Muscle of leg (tissue), 11 donors: Measurements from ENCODE around the gene INCA1. TPM values are rescaled to one million over a fixed set of nuclear protein-coding genes. Genes with fewer than 3 reads are reported as not detected.

ENCODE experiments used
- DNase-seq: peaks from one replicate; pipeline ENCODE4 v3.0.0; 2013
- H3K27ac ChIP-seq: one replicate; pipeline ENCODE4 v1.5.1; 2013; ENCODE audit warnings: mild to moderate bottlenecking, low read length, control low read depth
- H3K27me3 ChIP-seq: one replicate; pipeline ENCODE4 v1.6.1; 2013; ENCODE audit warnings: low read length; ENCODE audit not compliant: control insufficient read depth, insufficient read depth
- H3K36me3 ChIP-seq: one replicate; pipeline ENCODE4 v1.6.1; 2013; ENCODE audit warnings: low read length; ENCODE audit not compliant: control insufficient read depth, insufficient read depth
- H3K4me1 ChIP-seq: one replicate; pipeline ENCODE4 v1.6.1; 2013; ENCODE audit warnings: low read length; ENCODE audit not compliant: control insufficient read depth, insufficient read depth
- H3K4me3 ChIP-seq: one replicate; pipeline ENCODE4 v1.5.1; 2013; ENCODE audit warnings: low read length, control low read depth
- H3K9me3 ChIP-seq: replicated peaks from 2 replicates; pipeline ENCODE4 v1.6.1; 2013; ENCODE audit warnings: low read depth, low read length; ENCODE audit not compliant: control insufficient read depth
- WGBS: methylation state at CpG from one replicate; pipeline ENCODE4 v1.1.5; 2013; ENCODE audit warnings: missing lambda C conversion rate; ENCODE audit not compliant: insufficient coverage; 5-methylcytosine and 5-hydroxymethylcytosine counted together
- polyA plus RNA-seq, 8 donors: library from polyadenylated mRNA; unstranded; fragments of 120-200 nt; gene quantifications; one replicate each; pipeline versions ENCODE4 v1.2.1 to v1.2.3, GENCODE V29; 2013; ENCODE audit warnings: inconsistent platforms in 1 of 8, low replicate concordance in 1 of 8; ENCODE audit not compliant: insufficient read length in 8 of 8, insufficient read depth in 1 of 8
- total RNA-seq: library from RNA; stranded (reverse); fragments of 120-200 nt; gene quantifications from one replicate; pipeline ENCODE4 v1.2.4, GENCODE V29; 2013

Gene INCA1
- total and polyA plus RNA-seq, 9 donors = 0.93 to 5.4 (median 4.0) TPM

- no peak for DNase-seq
- peaks cover 50% of the 10 kb centered on the region for H3K36me3 ChIP-seq
- no peaks in the 10 kb centered on the region for H3K27me3 ChIP-seq
- H3K4me3 ChIP-seq = no peak overlapping the region
- H3K27ac ChIP-seq = no peak overlapping the region
- H3K4me1 ChIP-seq = peaks cover 37% of the 10 kb centered on the region
- WGBS = 44% methylated on average over 2 of the region's 3 CpGs
- no peaks in the 10 kb centered on the region for H3K9me3 ChIP-seq
These were observed 53.2 kb downstream of the INCA1 start for GRCh38 chr17:4944163-4944553.

GRCh38 chr17:4942760-4943508 is 54.4 kb downstream of the INCA1 start:
- WGBS = 95% methylated on average over 3 of the region's 13 CpGs
- H3K36me3 ChIP-seq = peaks cover 57% of the 10 kb centered on the region
- no peak overlapping the region for H3K4me3 ChIP-seq

GRCh38 chr17:4941319-4941610 is 56.1 kb downstream of the INCA1 start:
- DNase-seq = no peak
- H3K27ac ChIP-seq = no peak overlapping the region
- 75% methylated on average over 1 of the region's 4 CpGs for WGBS

More at GRCh38 chr17:4942760-4943508, 54.4 kb downstream of the INCA1 start:
- no peaks in the 10 kb centered on the region for H3K9me3 ChIP-seq
- no peaks in the 10 kb centered on the region for H3K27me3 ChIP-seq
- H3K4me1 ChIP-seq = peaks cover 47% of the 10 kb centered on the region
- no peak overlapping the region for H3K27ac ChIP-seq
- no peak for DNase-seq

GRCh38 chr17:4940555-4941318 is 56.6 kb downstream of the INCA1 start:
- Histone ChIP-seq H3K36me3 (peaks cover 69% of the 10 kb centered on the region), H3K27me3 (no peaks in the 10 kb centered on the region), H3K4me1 (peaks cover 35% of the 10 kb centered on the region), H3K27ac (peak overlapping the region; percentile 99), H3K4me3 (peak overlapping the region; percentile 73), H3K9me3 (no peaks in the 10 kb centered on the region)
- 3% methylated on average over 13 of the region's 29 CpGs for WGBS
- no peak for DNase-seq

More at GRCh38 chr17:4941319-4941610, 56.1 kb downstream of the INCA1 start:
- H3K4me3 ChIP-seq = peak overlapping the region; percentile 73
- no peaks in the 10 kb centered on the region for H3K9me3 ChIP-seq
- peaks cover 41% of the 10 kb centered on the region for H3K4me1 ChIP-seq
- H3K27me3 ChIP-seq = no peaks in the 10 kb centered on the region
- H3K36me3 ChIP-seq = peaks cover 68% of the 10 kb centered on the region

- Histone ChIP-seq H3K27me3 (no peaks in the 10 kb centered on the region), H3K36me3 (peaks cover 64% of the 10 kb centered on the region), H3K4me3 (peak within 1 kb of the TSS; percentile 73), H3K27ac (peak within 1 kb of the TSS; percentile 99), H3K4me1 (peaks cover 28% of the 10 kb centered on the region), H3K9me3 (no peaks in the 10 kb centered on the region)
- peak; percentile 100 for DNase-seq
- under 1% methylated on average over 61 of the region's 72 CpGs for WGBS
These were observed 57.3 kb downstream of the INCA1 start, which contains the start of the genes RNF167 and SLC25A11 for GRCh38 chr17:4939796-4940554. Gene RNF167 (plus strand): TSS chr17:4940268. CDS start chr17:4940910, 642 bp downstream. Gene SLC25A11 (minus strand): TSS chr17:4940046. CDS start chr17:4939910, 136 bp downstream.

GRCh38 chr17:4939546-4939795 is 57.9 kb downstream of the INCA1 start:
- DNase-seq = no peak
- Histone ChIP-seq H3K36me3 (peaks cover 59% of the 10 kb centered on the region), H3K27me3 (no peaks in the 10 kb centered on the region), H3K4me3 (peak overlapping the region; percentile 73), H3K9me3 (no peaks in the 10 kb centered on the region), H3K4me1 (peaks cover 27% of the 10 kb centered on the region), H3K27ac (peak overlapping the region; percentile 88)
- 0% methylated on average over 16 of the region's 16 CpGs for WGBS

GRCh38 chr17:4938688-4939545 is 58.4 kb downstream of the INCA1 start:
- peaks cover 32% of the 10 kb centered on the region for H3K4me1 ChIP-seq
- DNase-seq = no peak
- no peaks in the 10 kb centered on the region for H3K27me3 ChIP-seq
- H3K9me3 ChIP-seq = no peaks in the 10 kb centered on the region
- WGBS = 48% methylated on average over 13 of the region's 19 CpGs
- H3K4me3 ChIP-seq = peak overlapping the region; percentile 73
- peaks cover 54% of the 10 kb centered on the region for H3K36me3 ChIP-seq
- H3K27ac ChIP-seq = peak overlapping the region; percentile 88

Other genes starting within 250 kb of the INCA1 start
- gene TM4SF5, start 225.6 kb downstream of the INCA1 start, total RNA-seq = not detected
- 1 to 10 TPM in 1 of 8 donors, under 1 TPM in 1, not detected in 6; 0.36 to 2.2 TPM for gene TM4SF5, start 225.6 kb downstream of the INCA1 start, polyA plus RNA-seq
- 8.2 TPM for gene VMO1, start 211.2 kb downstream of the INCA1 start, total RNA-seq
- gene VMO1, start 211.2 kb downstream of the INCA1 start, polyA plus RNA-seq = 10 to 100 TPM in 1 of 8 donors, 1 to 10 TPM in 7; 3.0 to 12.7 (median 5.9) TPM
- not detected for gene GLTPD2, start 208.6 kb downstream of the INCA1 start, total RNA-seq
- gene GLTPD2, start 208.6 kb downstream of the INCA1 start, polyA plus RNA-seq = 1 to 10 TPM in 2 of 8 donors, under 1 TPM in 6; 0.41 to 2.2 (median 0.84) TPM
- 125 TPM for gene PSMB6, start 201.4 kb downstream of the INCA1 start, total RNA-seq
- gene PSMB6, start 201.4 kb downstream of the INCA1 start, polyA plus RNA-seq = 100 to 1,000 TPM in 7 of 8 donors, 10 to 100 TPM in 1; 99.0 to 110 (median 107) TPM
- 22.2 TPM for gene PLD2, start 190.4 kb downstream of the INCA1 start, total RNA-seq
- 10 to 100 TPM; 22.4 to 36.9 (median 28.2) TPM for gene PLD2, start 190.4 kb downstream of the INCA1 start, polyA plus RNA-seq
- 11.8 TPM for gene MINK1, start 164.2 kb downstream of the INCA1 start, total RNA-seq
- 10 to 100 TPM; 24.4 to 39.3 (median 31.3) TPM for gene MINK1, start 164.2 kb downstream of the INCA1 start, polyA plus RNA-seq
- gene C17orf107, start 98.0 kb downstream of the INCA1 start, total RNA-seq = 2.8 TPM
- gene C17orf107, start 98.0 kb downstream of the INCA1 start, polyA plus RNA-seq = 1 to 10 TPM in 6 of 8 donors, under 1 TPM in 2; 0.80 to 3.1 (median 1.4) TPM
- 1.5 TPM for gene CHRNE, start 94.4 kb downstream of the INCA1 start, total RNA-seq
- 1 to 10 TPM in 6 of 8 donors, under 1 TPM in 2; 0.53 to 2.5 (median 1.4) TPM for gene CHRNE, start 94.4 kb downstream of the INCA1 start, polyA plus RNA-seq
- gene GP1BA, start 65.2 kb downstream of the INCA1 start, total RNA-seq = 0.04 TPM
- 1 to 10 TPM in 4 of 8 donors, under 1 TPM in 4; 0.69 to 1.3 (median 0.93) TPM for gene GP1BA, start 65.2 kb downstream of the INCA1 start, polyA plus RNA-seq
- gene SLC25A11, start 57.5 kb downstream of the INCA1 start, total RNA-seq = 39.8 TPM
- gene SLC25A11, start 57.5 kb downstream of the INCA1 start, polyA plus RNA-seq = 10 to 100 TPM; 51.3 to 60.3 (median 56.0) TPM
- 34.6 TPM for gene RNF167, start 57.3 kb downstream of the INCA1 start, total RNA-seq
- 10 to 100 TPM; 66.0 to 71.5 (median 69.6) TPM for gene RNF167, start 57.3 kb downstream of the INCA1 start, polyA plus RNA-seq
- 175 TPM for gene PFN1, start 49.0 kb downstream of the INCA1 start, total RNA-seq
- 100 to 1,000 TPM; 413 to 498 (median 454) TPM for gene PFN1, start 49.0 kb downstream of the INCA1 start, polyA plus RNA-seq
- 1,492 TPM for gene ENO3, start 46.4 kb downstream of the INCA1 start, total RNA-seq
- 1,000 to 10,000 TPM in 6 of 8 donors, 100 to 1,000 TPM in 2; 815 to 2,459 (median 1,732) TPM for gene ENO3, start 46.4 kb downstream of the INCA1 start, polyA plus RNA-seq
- 77.7 TPM for gene SPAG7, start 29.7 kb downstream of the INCA1 start, total RNA-seq
- 100 to 1,000 TPM in 6 of 8 donors, 10 to 100 TPM in 2; 91.7 to 122 (median 103) TPM for gene SPAG7, start 29.7 kb downstream of the INCA1 start, polyA plus RNA-seq
- gene CAMTA2, start 9.8 kb downstream of the INCA1 start, total RNA-seq = 4.4 TPM
- 10 to 100 TPM; 15.8 to 25.2 (median 22.3) TPM for gene CAMTA2, start 9.8 kb downstream of the INCA1 start, polyA plus RNA-seq
- 57.0 TPM for gene KIF1C, start 428 bp upstream of the INCA1 start, total RNA-seq
- 100 to 1,000 TPM in 2 of 8 donors, 10 to 100 TPM in 6; 82.5 to 103 (median 95.4) TPM for gene KIF1C, start 428 bp upstream of the INCA1 start, polyA plus RNA-seq
- gene SLC52A1, start 37.9 kb upstream of the INCA1 start, total RNA-seq = 0.04 TPM
- under 1 TPM in 7 of 8 donors, not detected in 1; 0.07 to 0.31 (median 0.12) TPM for gene SLC52A1, start 37.9 kb upstream of the INCA1 start, polyA plus RNA-seq
- 6.3 TPM for gene ZFP3, start 80.9 kb upstream of the INCA1 start, total RNA-seq
- 10 to 100 TPM in 4 of 8 donors, 1 to 10 TPM in 4; 8.1 to 12.6 (median 10.4) TPM for gene ZFP3, start 80.9 kb upstream of the INCA1 start, polyA plus RNA-seq
- gene ZNF232, start 114.4 kb upstream of the INCA1 start, total RNA-seq = 12.1 TPM
- gene ZNF232, start 114.4 kb upstream of the INCA1 start, polyA plus RNA-seq = 10 to 100 TPM in 5 of 8 donors, 1 to 10 TPM in 3; 8.4 to 27.4 (median 10.3) TPM
- gene USP6, start 118.5 kb upstream of the INCA1 start, total RNA-seq = 11.3 TPM
- 10 to 100 TPM in 4 of 8 donors, 1 to 10 TPM in 4; 5.0 to 26.5 (median 11.7) TPM for gene USP6, start 118.5 kb upstream of the INCA1 start, polyA plus RNA-seq
- gene ZNF594, start 194.3 kb upstream of the INCA1 start, total RNA-seq = 15.2 TPM
- 10 to 100 TPM in 1 of 8 donors, 1 to 10 TPM in 7; 6.5 to 11.7 (median 8.4) TPM for gene ZNF594, start 194.3 kb upstream of the INCA1 start, polyA plus RNA-seq
- 0.89 TPM for gene SCIMP, start 237.3 kb upstream of the INCA1 start, total RNA-seq
- 1 to 10 TPM in 7 of 8 donors, under 1 TPM in 1; 0.93 to 1.9 (median 1.2) TPM for gene SCIMP, start 237.3 kb upstream of the INCA1 start, polyA plus RNA-seq